Endothelial cell (in vitro differentiated cells): ENCODE measurements around the gene PIAS4. TPM values are rescaled to one million over a fixed set of nuclear protein-coding genes. Genes with fewer than 3 reads are reported as not detected.

Experiments
- DNase-seq: peaks from one replicate; pipeline ENCODE4 v3.0.0; 2021; ENCODE audit warnings: low spot score
- H3K27ac Mint-ChIP-seq: one replicate; pipeline ENCODE4 v1.8.0; 2021; ENCODE audit warnings: mixed read lengths, inconsistent platforms; ENCODE audit not compliant: unreplicated experiment
- H3K27me3 Mint-ChIP-seq: one replicate; pipeline ENCODE4 v1.8.0; 2021; ENCODE audit warnings: mild to moderate bottlenecking, moderate library complexity, mixed read lengths, inconsistent platforms; ENCODE audit not compliant: unreplicated experiment
- H3K36me3 Mint-ChIP-seq: one replicate; pipeline ENCODE4 v1.8.0; 2021; ENCODE audit warnings: mild to moderate bottlenecking, low read depth, mixed read lengths, inconsistent platforms; ENCODE audit not compliant: unreplicated experiment
- H3K4me1 Mint-ChIP-seq: one replicate; pipeline ENCODE4 v1.8.0; 2021; ENCODE audit warnings: mild to moderate bottlenecking, mixed read lengths, inconsistent platforms; ENCODE audit not compliant: unreplicated experiment
- H3K4me3 Mint-ChIP-seq: one replicate; pipeline ENCODE4 v1.8.0; 2021; ENCODE audit warnings: mild to moderate bottlenecking, mixed read lengths, inconsistent platforms; ENCODE audit not compliant: unreplicated experiment
- H3K9me3 Mint-ChIP-seq: one replicate; pipeline ENCODE4 v1.8.0; 2021; ENCODE audit warnings: mixed read lengths, inconsistent platforms; ENCODE audit not compliant: unreplicated experiment
- CTCF ChIP-seq: fragments of 200-600 bp; sonication (generic); IDR thresholded peaks from one replicate; pipeline ENCODE4 v1.5.0; 2021; ENCODE audit warnings: antibody characterized with exemption; ENCODE audit not compliant: unreplicated experiment
- total RNA-seq: library from RNA; stranded (reverse); fragmentation: NEBNext Ultra II Directional; extraction: Animal tissue kit (Norgen Biotek cat#: 25700); gene quantifications from one replicate; pipeline ENCODE4 v1.2.1, GENCODE V29; 2021; ENCODE audit not compliant: unreplicated experiment

The PIAS4 gene
- total RNA-seq, 1 donor from 2014 or later = 41.2 TPM

GRCh38 chr19:4051175-4052101 is 43.9 kb downstream of the PIAS4 start:
- no peak for DNase-seq
- H3K4me3 Mint-ChIP-seq = no peak overlapping the region
- no peak for TF ChIP-seq CTCF
- no peaks in the 10 kb centered on the region for H3K9me3 Mint-ChIP-seq
- H3K36me3 Mint-ChIP-seq = peaks cover 28% of the 10 kb centered on the region
- no peak overlapping the region for H3K27ac Mint-ChIP-seq
- H3K27me3 Mint-ChIP-seq = peaks cover 15% of the 10 kb centered on the region
- peaks cover 5% of the 10 kb centered on the region for H3K4me1 Mint-ChIP-seq

GRCh38 chr19:4052114-4052992 is 44.8 kb downstream of the PIAS4 start:
- peaks cover 25% of the 10 kb centered on the region for H3K36me3 Mint-ChIP-seq
- H3K9me3 Mint-ChIP-seq = no peaks in the 10 kb centered on the region
- peaks cover 5% of the 10 kb centered on the region for H3K4me1 Mint-ChIP-seq
- H3K27me3 Mint-ChIP-seq = peaks cover 15% of the 10 kb centered on the region
- DNase-seq = no peak
- H3K27ac Mint-ChIP-seq = no peak overlapping the region
- no peak overlapping the region for H3K4me3 Mint-ChIP-seq
- no peak for TF ChIP-seq CTCF

GRCh38 chr19:4052993-4053422 is 45.5 kb downstream of the PIAS4 start:
- no peaks in the 10 kb centered on the region for H3K9me3 Mint-ChIP-seq
- no peak overlapping the region for H3K27ac Mint-ChIP-seq
- no peak for DNase-seq
- H3K4me1 Mint-ChIP-seq = peaks cover 5% of the 10 kb centered on the region
- TF ChIP-seq CTCF = no peak
- peaks cover 16% of the 10 kb centered on the region for H3K27me3 Mint-ChIP-seq
- H3K4me3 Mint-ChIP-seq = peak overlapping the region; percentile 68
- peaks cover 25% of the 10 kb centered on the region for H3K36me3 Mint-ChIP-seq

GRCh38 chr19:4053423-4054324 is 46.1 kb downstream of the PIAS4 start:
- H3K27ac Mint-ChIP-seq = peak overlapping the region; percentile 81
- H3K9me3 Mint-ChIP-seq = no peaks in the 10 kb centered on the region
- H3K36me3 Mint-ChIP-seq = peaks cover 25% of the 10 kb centered on the region
- peaks cover 5% of the 10 kb centered on the region for H3K4me1 Mint-ChIP-seq
- peaks cover 16% of the 10 kb centered on the region for H3K27me3 Mint-ChIP-seq
- DNase-seq = no peak
- TF ChIP-seq CTCF = no peak
- peak overlapping the region; percentile 68 for H3K4me3 Mint-ChIP-seq
